Esophagus muscularis mucosa (tissue), 4 donors: Measurements from ENCODE around the gene DLX3. TPM values are rescaled to one million over a fixed set of nuclear protein-coding genes. Genes with fewer than 3 reads are reported as not detected.

Source experiments
- DNase-seq: peaks from one replicate; pipeline ENCODE4 v3.0.0-alpha.2; 2017; ENCODE audit errors: extremely low spot score
- H3K27ac ChIP-seq, 4 donors: fragments of 200-600 bp; sonication (generic); replicated peaks in 1 of 4; 1 replicate in 3 of 4; 2 replicates in 1 of 4; pipeline ENCODE4 v1.5.1; 2016 to 2019; ENCODE audit warnings: mild to moderate bottlenecking in 1 of 4
- H3K27me3 ChIP-seq, 4 donors: fragments of 200-600 bp; sonication (generic); one replicate each; pipeline versions ENCODE4 v1.5.1 to v1.6.0; 2016 to 2019
- H3K36me3 ChIP-seq, 4 donors: fragments of 200-600 bp; sonication (generic); one replicate each; pipeline ENCODE4 v1.5.1; 2016 to 2019
- H3K4me1 ChIP-seq, 4 donors: fragments of 200-600 bp; sonication (generic); one replicate each; pipeline ENCODE4 v1.5.1; 2016 to 2019
- H3K4me3 ChIP-seq, 4 donors: fragments of 200-600 bp; sonication (generic); 1 replicate in 2 of 4; 2 replicates in 2 of 4; pipeline ENCODE4 v1.5.1; 2016 to 2019; ENCODE audit warnings: mild to moderate bottlenecking in 4 of 4, moderate library complexity in 1 of 4
- H3K9me3 ChIP-seq, 4 donors: fragments of 200-600 bp; sonication (generic); 1 replicate in 3 of 4; 2 replicates in 1 of 4; pipeline ENCODE4 v1.5.1; 2016 to 2019
- EP300 ChIP-seq: sonication (generic); formaldehyde crosslinking; IDR thresholded peaks from one replicate; pipeline ENCODE4 v1.6.1; 2017; ENCODE audit warnings: antibody characterized with exemption
- POLR2A ChIP-seq: fragments of 450-650 bp; IDR thresholded peaks from one replicate; pipeline ENCODE4 v1.6.1; 2017; ENCODE audit warnings: antibody characterized with exemption, moderate library complexity, mild to moderate bottlenecking, low read depth
- POLR2AphosphoS5 ChIP-seq, 2 donors: sonication (generic); formaldehyde crosslinking; IDR thresholded peaks; one replicate each; pipeline ENCODE4 v1.6.1; 2017; ENCODE audit warnings: antibody characterized with exemption in 2 of 2
- WGBS: methylation state at CpG from one replicate; pipeline ENCODE4 v1.1.5; 2018; 5-methylcytosine and 5-hydroxymethylcytosine counted together
- intact Hi-C: fragments of 100-400 bp; cut with DNase I; formaldehyde crosslinking; loops from one replicate; pipeline ENCODE4 v1.15.1; 2023
- total RNA-seq, 4 donors: library from RNA; depleted of rRNA; stranded (reverse); fragments of >200 nt; gene quantifications; one replicate each; pipeline versions ENCODE4 v1.1.0 to v1.2.1, GENCODE V29; 2016
- TF ChIP-seq, protein P1 (sequence below), 3 experiments: fragments of 200-600 bp in 2 of 3; fragments of 450-650 bp in 1 of 3; sonication (generic) in 2 of 3; IDR thresholded peaks; one replicate each; pipeline ENCODE4 v1.5.1; 2017 to 2019; ENCODE audit warnings: antibody characterized with exemption in 3 of 3, mild to moderate bottlenecking in 2 of 3, moderate library complexity in 1 of 3

DLX3 gene
- total RNA-seq, 4 donors from 2014 or later, result 0.32 TPM; not detected in 3

DNA sequence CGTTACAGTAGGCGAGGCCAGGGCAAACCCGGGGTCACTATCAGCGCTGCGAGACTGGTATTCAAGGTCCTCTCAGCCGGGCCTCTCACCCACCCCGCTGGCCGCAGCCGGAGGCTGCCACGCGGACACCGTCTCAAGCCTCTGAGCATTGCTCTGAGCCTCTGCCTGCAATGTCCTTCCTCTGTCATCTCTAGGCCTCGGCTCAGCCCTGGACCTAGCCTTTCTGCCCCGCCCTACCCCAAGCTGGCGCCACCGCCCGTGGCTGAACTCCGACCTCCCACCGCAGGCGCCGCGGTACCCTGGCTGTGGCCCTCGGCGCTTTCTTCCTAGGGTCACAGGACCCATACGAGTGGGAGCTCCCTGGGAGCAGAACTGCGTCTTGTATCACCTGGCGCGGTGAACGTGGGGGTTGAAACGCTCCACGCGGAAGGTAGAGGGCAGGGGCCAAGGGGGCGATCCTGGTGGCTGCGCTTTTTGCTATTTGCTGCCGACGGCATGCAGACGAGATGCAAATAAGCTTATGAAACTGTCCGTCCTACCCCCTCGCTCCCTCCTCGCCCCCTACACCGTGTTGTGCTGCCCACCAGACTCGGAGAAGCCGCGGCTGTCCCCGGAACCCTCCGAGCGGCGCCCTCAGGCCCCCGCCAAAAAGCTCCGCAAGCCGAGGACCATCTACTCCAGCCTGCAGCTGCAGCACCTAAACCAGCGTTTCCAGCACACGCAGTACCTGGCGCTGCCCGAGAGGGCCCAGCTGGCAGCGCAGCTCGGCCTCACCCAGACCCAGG, 22.3 kb downstream of the DLX3 start:
- TF ChIP-seq EP300, result no peak
- H3K4me1 ChIP-seq, result peaks cover 32 to 43% (median 40%) of the 10 kb centered on the region in 4 donors
- H3K36me3 ChIP-seq, result no peaks in the 10 kb centered on the region
- peaks cover 32 to 100% (median 58%) of the 10 kb centered on the region in 4 donors for H3K27me3 ChIP-seq
- no peak for DNase-seq
- no peaks in the 10 kb centered on the region for H3K9me3 ChIP-seq
- H3K4me3 ChIP-seq, result peak overlapping the region in 2 of 4 donors; percentile 8 to 19
- WGBS, result 12% methylated on average over 35 of the region's 57 CpGs
- H3K27ac ChIP-seq, result no peak overlapping the region
- intact Hi-C loops, result no loop called here

DNA sequence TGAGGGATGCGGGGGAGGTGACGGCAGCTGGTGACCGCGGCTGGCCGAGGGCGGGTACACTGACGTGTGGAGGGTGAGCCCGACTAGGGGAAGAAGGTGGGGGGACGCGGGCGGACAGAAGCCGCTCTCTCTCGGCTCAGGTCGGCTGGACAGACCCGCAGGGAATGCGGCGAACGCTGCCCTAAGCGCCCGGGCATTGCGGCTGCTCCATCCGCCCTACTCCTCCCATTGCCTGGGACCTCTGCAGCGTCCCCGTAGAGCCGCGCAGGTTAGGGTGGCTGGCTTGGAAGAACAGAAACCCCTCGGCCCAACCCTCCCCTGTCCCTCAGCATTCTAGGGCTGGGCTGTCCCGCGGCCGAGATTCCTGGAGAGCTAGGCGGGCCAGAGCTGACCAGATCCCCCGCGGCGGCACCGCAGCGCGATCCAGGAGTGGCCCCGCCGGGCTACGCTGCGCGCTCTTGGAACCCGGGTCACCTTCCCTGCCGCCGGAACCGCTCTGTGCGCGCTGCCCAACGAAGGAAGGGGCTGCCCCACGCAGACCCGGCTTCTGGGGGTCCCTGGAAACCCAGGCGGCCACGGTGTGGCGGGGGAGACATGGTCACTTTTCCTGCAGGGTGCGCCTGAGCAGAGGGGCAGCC, 23.1 kb downstream of the DLX3 start:
- 7% methylated on average over 3 of the region's 55 CpGs for WGBS
- DNase-seq, result no peak
- no peaks in the 10 kb centered on the region for H3K9me3 ChIP-seq
- H3K27me3 ChIP-seq, result peaks cover 32 to 100% (median 64%) of the 10 kb centered on the region in 4 donors
- H3K27ac ChIP-seq, result no peak overlapping the region
- intact Hi-C loops, result no loop called here
- H3K4me1 ChIP-seq, result peaks cover 32 to 43% (median 40%) of the 10 kb centered on the region in 4 donors
- peak overlapping the region in 3 of 4 donors; percentile 8 to 35 (median 19) for H3K4me3 ChIP-seq
- no peaks in the 10 kb centered on the region for H3K36me3 ChIP-seq
- TF ChIP-seq, protein P1, sequence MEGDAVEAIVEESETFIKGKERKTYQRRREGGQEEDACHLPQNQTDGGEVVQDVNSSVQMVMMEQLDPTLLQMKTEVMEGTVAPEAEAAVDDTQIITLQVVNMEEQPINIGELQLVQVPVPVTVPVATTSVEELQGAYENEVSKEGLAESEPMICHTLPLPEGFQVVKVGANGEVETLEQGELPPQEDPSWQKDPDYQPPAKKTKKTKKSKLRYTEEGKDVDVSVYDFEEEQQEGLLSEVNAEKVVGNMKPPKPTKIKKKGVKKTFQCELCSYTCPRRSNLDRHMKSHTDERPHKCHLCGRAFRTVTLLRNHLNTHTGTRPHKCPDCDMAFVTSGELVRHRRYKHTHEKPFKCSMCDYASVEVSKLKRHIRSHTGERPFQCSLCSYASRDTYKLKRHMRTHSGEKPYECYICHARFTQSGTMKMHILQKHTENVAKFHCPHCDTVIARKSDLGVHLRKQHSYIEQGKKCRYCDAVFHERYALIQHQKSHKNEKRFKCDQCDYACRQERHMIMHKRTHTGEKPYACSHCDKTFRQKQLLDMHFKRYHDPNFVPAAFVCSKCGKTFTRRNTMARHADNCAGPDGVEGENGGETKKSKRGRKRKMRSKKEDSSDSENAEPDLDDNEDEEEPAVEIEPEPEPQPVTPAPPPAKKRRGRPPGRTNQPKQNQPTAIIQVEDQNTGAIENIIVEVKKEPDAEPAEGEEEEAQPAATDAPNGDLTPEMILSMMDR (IDR thresholded peaks at IDR 0.05), result no peak
- TF ChIP-seq POLR2A (no peak), EP300 (no peak), POLR2AphosphoS5 (IDR thresholded peaks at IDR 0.05) (no peak)

DNA sequence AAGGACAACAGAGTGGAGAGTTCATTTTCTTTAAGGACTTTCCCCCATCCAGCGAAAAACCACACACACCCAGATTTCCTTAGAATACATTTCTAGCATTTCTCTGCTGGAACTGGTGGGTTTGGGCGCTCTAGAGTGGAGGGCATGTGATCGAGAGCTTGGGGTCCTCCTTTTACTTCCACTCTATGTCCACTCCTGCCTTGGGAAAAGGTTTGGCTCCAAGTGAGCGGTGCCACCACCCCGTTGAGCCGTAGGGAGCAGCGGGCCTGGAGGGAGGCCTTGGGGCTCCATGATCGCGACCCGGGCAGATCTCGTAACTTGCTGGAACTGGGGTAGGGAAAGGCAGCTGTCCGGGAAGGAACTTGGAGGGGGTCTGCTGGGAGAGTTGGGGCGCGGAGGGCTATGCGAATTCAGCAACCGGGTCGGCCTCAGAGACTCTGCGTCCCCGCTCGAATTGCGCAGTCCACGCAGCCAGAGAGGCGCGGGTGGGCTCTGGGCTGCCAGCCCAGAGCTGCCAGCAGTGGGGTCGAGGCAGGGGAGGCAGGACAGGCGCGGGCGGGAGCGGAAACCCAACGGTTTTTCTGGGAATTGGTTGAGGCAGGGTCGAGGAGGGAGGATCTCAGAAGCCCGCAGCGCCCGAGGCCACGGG, 23.7 kb downstream of the DLX3 start:
- DNase-seq, result no peak
- peaks cover 32 to 43% (median 40%) of the 10 kb centered on the region in 4 donors for H3K4me1 ChIP-seq
- intact Hi-C loops, result no loop called here
- H3K9me3 ChIP-seq, result no peaks in the 10 kb centered on the region
- no peak for TF ChIP-seq EP300
- TF ChIP-seq, protein P1 (IDR thresholded peaks at IDR 0.05), result no peak
- TF ChIP-seq POLR2A, result no peak
- TF ChIP-seq POLR2AphosphoS5 (IDR thresholded peaks at IDR 0.05), result no peak
- H3K27me3 ChIP-seq, result peaks cover 32 to 100% (median 70%) of the 10 kb centered on the region in 4 donors
- peak overlapping the region in 3 of 4 donors; percentile 8 to 35 (median 19) for H3K4me3 ChIP-seq
- no peak overlapping the region for H3K27ac ChIP-seq
- 16% methylated on average over 25 of the region's 35 CpGs for WGBS
- no peaks in the 10 kb centered on the region for H3K36me3 ChIP-seq

DNA sequence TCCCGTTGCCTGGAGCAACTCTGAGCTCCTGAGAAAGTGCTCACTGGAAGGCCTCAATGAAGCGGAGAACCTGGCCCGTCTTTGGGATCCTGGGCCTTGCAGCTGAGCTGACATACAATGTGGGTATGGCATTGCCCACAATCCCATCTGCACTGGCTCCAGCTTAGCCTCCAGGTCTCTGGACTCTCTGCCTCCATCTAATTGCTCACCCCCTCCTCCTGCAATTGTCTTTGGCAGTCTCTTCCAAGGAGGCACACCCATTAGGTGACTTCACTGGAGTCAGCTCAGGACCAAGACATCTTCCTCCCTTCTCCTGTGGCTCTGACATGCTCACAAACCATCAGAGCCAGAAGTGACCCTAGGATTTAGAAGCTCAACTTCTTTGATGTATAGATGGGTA, 24.5 kb downstream of the DLX3 start:
- TF ChIP-seq POLR2AphosphoS5 (IDR thresholded peaks at IDR 0.05), result no peak
- TF ChIP-seq POLR2A, result no peak
- TF ChIP-seq, protein P1 (IDR thresholded peaks at IDR 0.05), result no peak
- TF ChIP-seq EP300, result no peak
- peaks cover 32 to 100% (median 78%) of the 10 kb centered on the region in 4 donors for H3K27me3 ChIP-seq
- WGBS, result no CpG with 5 or more reads among the region's 3 CpGs
- no peaks in the 10 kb centered on the region for H3K9me3 ChIP-seq
- DNase-seq, result no peak
- intact Hi-C loops, result no loop called here
- no peak overlapping the region for H3K4me3 ChIP-seq
- H3K27ac ChIP-seq, result no peak overlapping the region
- no peaks in the 10 kb centered on the region for H3K36me3 ChIP-seq
- H3K4me1 ChIP-seq, result peaks cover 32 to 44% (median 41%) of the 10 kb centered on the region in 4 donors
